Measurements from ENCODE around the gene FHIT.

Gene FHIT

DNA sequence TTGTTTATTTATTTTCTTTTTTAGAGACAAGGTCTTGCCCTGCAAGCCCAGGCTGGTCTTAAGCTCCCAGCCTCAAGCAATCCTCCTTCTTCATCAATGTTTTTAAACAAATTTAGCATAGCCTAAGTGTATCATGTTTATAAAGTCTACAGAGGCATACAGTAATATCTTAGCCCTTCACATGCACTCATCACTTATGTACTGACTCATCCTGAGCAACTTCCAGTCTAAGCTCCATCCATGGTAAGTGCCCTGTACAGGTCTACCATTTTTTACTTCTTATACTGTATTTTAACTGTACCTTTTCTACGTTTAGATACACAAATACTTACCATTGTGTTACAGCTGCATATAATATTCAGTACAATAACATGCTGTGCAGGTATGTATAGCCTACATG is 860.0 kb downstream of the FHIT start:
- H3K36me3 ChIP-seq, result no peaks in the 10 kb centered on the region
- H3K27ac ChIP-seq, result no peak overlapping the region
- peaks cover 3% of the 10 kb centered on the region in 2 experiments for H3K4me1 ChIP-seq (ENCODE audit: control insufficient read depth in 1 of 2, insufficient read depth in 1 of 2, low read depth in 1 of 2, low read length in 1 of 2)
- H3K4me3 ChIP-seq (ENCODE audit: low read depth in 1 of 2, low read length in 1 of 2), result no peak overlapping the region
- no peaks in the 10 kb centered on the region for H3K9me3 ChIP-seq
- H3K27me3 ChIP-seq, result no peaks in the 10 kb centered on the region
- TF ChIP-seq, protein P1, sequence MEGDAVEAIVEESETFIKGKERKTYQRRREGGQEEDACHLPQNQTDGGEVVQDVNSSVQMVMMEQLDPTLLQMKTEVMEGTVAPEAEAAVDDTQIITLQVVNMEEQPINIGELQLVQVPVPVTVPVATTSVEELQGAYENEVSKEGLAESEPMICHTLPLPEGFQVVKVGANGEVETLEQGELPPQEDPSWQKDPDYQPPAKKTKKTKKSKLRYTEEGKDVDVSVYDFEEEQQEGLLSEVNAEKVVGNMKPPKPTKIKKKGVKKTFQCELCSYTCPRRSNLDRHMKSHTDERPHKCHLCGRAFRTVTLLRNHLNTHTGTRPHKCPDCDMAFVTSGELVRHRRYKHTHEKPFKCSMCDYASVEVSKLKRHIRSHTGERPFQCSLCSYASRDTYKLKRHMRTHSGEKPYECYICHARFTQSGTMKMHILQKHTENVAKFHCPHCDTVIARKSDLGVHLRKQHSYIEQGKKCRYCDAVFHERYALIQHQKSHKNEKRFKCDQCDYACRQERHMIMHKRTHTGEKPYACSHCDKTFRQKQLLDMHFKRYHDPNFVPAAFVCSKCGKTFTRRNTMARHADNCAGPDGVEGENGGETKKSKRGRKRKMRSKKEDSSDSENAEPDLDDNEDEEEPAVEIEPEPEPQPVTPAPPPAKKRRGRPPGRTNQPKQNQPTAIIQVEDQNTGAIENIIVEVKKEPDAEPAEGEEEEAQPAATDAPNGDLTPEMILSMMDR (IDR thresholded peaks at IDR 0.05), result no peak

DNA sequence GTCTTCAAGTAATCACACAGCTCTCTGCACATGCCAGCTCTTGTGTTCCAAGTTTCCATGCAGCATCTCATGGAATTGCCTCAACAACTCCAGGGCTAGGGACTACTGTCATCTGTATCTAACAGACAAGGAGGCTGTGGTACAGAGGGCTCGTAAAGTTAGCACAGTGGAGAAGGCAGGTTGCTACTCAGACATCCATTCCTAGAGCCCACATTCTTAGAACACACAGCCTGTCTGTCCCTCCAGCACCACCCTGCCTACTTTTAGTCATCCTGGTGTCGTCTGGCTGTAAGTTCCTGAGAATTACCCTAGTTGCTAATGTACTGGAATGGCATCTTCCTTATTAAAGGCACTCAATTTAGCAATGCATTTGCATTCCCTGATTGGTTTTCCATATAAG is 862.5 kb downstream of the FHIT start:
- Histone ChIP-seq H3K36me3 (no peaks in the 10 kb centered on the region), H3K4me1 (ENCODE audit: control insufficient read depth in 1 of 2, insufficient read depth in 1 of 2, low read depth in 1 of 2, low read length in 1 of 2) (peaks cover 4 to 8% of the 10 kb centered on the region in 2 experiments), H3K9me3 (no peaks in the 10 kb centered on the region), H3K4me3 (ENCODE audit: low read depth in 1 of 2, low read length in 1 of 2) (no peak overlapping the region), H3K27me3 (no peaks in the 10 kb centered on the region), H3K27ac (no peak overlapping the region)
- TF ChIP-seq, protein P1 (IDR thresholded peaks at IDR 0.05), result no peak

DNA sequence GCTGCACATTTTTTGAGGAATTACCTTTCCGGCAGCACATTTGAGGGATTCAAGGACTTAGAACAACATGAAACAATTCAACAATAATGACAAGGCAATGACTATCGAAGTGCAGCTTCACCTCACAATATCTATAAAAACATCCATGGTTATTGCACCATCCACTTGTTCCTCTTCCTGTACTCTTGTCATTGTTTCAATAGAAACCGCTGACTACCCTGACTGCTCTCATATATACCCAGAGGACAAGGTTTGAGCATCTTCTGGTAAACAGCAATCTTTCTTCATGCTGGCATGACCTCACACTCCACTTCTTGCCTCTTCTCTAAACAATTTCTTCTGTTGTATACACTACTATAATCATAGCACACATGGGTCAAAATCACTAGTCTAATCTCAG is 864.9 kb downstream of the FHIT start:
- Histone ChIP-seq H3K4me1 (ENCODE audit: control insufficient read depth in 1 of 2, insufficient read depth in 1 of 2, low read depth in 1 of 2, low read length in 1 of 2) (peaks cover 4 to 8% of the 10 kb centered on the region in 2 experiments), H3K36me3 (no peaks in the 10 kb centered on the region), H3K9me3 (no peaks in the 10 kb centered on the region), H3K4me3 (ENCODE audit: low read depth in 1 of 2, low read length in 1 of 2) (no peak overlapping the region), H3K27me3 (no peaks in the 10 kb centered on the region), H3K27ac (no peak overlapping the region)
- TF ChIP-seq, protein P1 (IDR thresholded peaks at IDR 0.05), result no peak

DNA sequence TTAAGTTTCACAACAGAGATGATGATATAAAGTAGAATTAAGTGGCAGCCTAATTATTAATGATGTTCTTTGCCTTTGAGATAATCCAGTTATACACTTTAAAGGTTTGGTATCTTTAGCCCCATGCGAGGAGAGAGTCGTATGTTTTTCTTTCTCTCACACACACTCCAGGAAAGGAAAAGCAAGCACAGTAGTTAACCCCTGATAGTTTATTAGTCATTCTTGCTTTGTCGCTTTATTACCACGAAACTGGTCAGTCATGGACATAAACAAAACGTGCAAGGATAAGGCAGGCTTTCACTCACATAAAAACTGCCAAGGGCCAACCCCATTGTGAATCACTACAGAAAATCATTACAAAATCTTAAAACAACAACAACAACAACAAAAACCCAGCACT is 866.9 kb downstream of the FHIT start:
- Histone ChIP-seq H3K27ac (no peak overlapping the region), H3K27me3 (no peaks in the 10 kb centered on the region), H3K36me3 (no peaks in the 10 kb centered on the region), H3K4me3 (ENCODE audit: low read depth in 1 of 2, low read length in 1 of 2) (no peak overlapping the region), H3K9me3 (no peaks in the 10 kb centered on the region), H3K4me1 (ENCODE audit: control insufficient read depth in 1 of 2, insufficient read depth in 1 of 2, low read depth in 1 of 2, low read length in 1 of 2) (peaks cover 4 to 8% of the 10 kb centered on the region in 2 experiments)
- TF ChIP-seq, protein P1 (IDR thresholded peaks at IDR 0.05), result no peak

DNA sequence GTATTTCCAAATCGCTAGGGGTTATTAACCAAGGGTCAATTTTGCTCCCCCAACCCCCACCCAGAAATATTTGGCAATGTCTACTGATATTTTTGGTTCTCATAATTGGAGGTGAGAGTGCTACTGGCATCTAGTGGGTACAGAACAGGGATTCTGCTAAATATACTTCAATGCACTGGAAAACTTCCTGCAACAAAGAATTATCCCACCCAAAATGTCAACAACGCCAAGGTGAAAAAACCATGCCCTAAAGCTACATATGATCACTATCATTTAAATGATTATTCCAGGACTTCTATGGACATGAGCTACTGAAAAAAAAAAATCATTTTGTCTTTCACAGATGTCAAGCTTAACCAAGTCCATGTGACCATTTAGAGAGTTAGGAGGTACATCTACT is 867.9 kb downstream of the FHIT start:
- Histone ChIP-seq H3K4me1 (ENCODE audit: control insufficient read depth in 1 of 2, insufficient read depth in 1 of 2, low read depth in 1 of 2, low read length in 1 of 2) (peaks cover 4 to 8% of the 10 kb centered on the region in 2 experiments), H3K36me3 (no peaks in the 10 kb centered on the region), H3K27me3 (no peaks in the 10 kb centered on the region), H3K4me3 (ENCODE audit: low read depth in 1 of 2, low read length in 1 of 2) (no peak overlapping the region), H3K27ac (no peak overlapping the region), H3K9me3 (no peaks in the 10 kb centered on the region)
- TF ChIP-seq, protein P1 (IDR thresholded peaks at IDR 0.05), result no peak

DNA sequence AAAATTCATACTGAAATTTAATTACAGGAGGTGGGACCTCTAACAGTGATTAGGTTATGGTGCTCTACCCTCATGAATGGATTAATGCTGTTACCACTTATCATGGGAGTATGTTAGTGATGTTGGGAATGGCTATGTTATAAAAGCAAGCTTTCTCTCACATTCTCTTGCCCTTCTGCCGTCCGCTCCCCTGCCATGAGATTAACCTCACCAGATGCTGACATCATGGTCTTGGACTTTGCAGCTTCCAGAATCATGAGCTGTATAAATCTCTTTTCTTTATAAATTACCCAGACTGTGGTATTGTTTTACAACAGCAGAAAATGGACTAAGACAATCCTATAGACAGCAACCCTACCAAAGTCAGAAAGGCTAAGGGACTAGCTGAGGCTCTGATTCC is 884.8 kb downstream of the FHIT start:
- Histone ChIP-seq H3K4me3 (ENCODE audit: low read depth in 1 of 2, low read length in 1 of 2) (no peak overlapping the region), H3K4me1 (ENCODE audit: control insufficient read depth in 1 of 2, insufficient read depth in 1 of 2, low read depth in 1 of 2, low read length in 1 of 2) (no peaks in the 10 kb centered on the region), H3K27ac (no peak overlapping the region), H3K9me3 (no peaks in the 10 kb centered on the region), H3K36me3 (no peaks in the 10 kb centered on the region), H3K27me3 (no peaks in the 10 kb centered on the region)
- TF ChIP-seq, protein P1 (IDR thresholded peaks at IDR 0.05), result no peak

Measured in neutrophil (primary cell).